ENCODE data around the gene SMAP1. TPM values are rescaled to one million over a fixed set of nuclear protein-coding genes. Genes with fewer than 3 reads are reported as not detected.
"Not testable (repeated sequence)": the region's sequence is repeated elsewhere in the genome, so short reads cannot be mapped to it uniquely, and the experiment has no call there.

Gene SMAP1
- total RNA-seq, 1 experiment from 2014 or later: 17.7 TPM

- H3K9ac ChIP-seq (ENCODE audit: low read length): no peak overlapping the region
Observed at GRCh38 chr6:70763754-70764510, 96.2 kb downstream of the SMAP1 start.

GRCh38 chr6:70764706-70765105 lies 97.0 kb downstream of the SMAP1 start:
- no peak overlapping the region for H3K27ac ChIP-seq (ENCODE audit: low read length)
- DNase-seq: no peak
- H3K4me2 ChIP-seq (ENCODE audit: low read depth, low read length, poor library complexity, severe bottlenecking): no peak overlapping the region
- no peak overlapping the region for H2AFZ ChIP-seq (ENCODE audit: low read length)
- no peak overlapping the region for H3K9ac ChIP-seq (ENCODE audit: low read length)
- no peaks in the 10 kb centered on the region for H3K9me2 ChIP-seq (replicated peaks; ENCODE audit: insufficient read depth, low read length)
- no peaks in the 10 kb centered on the region for H3K9me3 ChIP-seq (ENCODE audit: low read length)
- no peaks in the 10 kb centered on the region for H3K36me3 ChIP-seq (ENCODE audit: insufficient read depth, low read length)
- no peaks in the 10 kb centered on the region for H3K27me3 ChIP-seq (ENCODE audit: low read length)
- no peaks in the 10 kb centered on the region for H4K20me1 ChIP-seq (ENCODE audit: insufficient read depth, low read depth, low read length)
- no peaks in the 10 kb centered on the region for H3K4me1 ChIP-seq (ENCODE audit: low read length)
- H3K79me2 ChIP-seq (ENCODE audit: low read length): no peaks in the 10 kb centered on the region
- H3K4me3 ChIP-seq (ENCODE audit: low read length): no peak overlapping the region

More at GRCh38 chr6:70763754-70764510, 96.2 kb downstream of the SMAP1 start:
- H3K4me2 ChIP-seq (ENCODE audit: low read depth, low read length, poor library complexity, severe bottlenecking): no peak overlapping the region
- no peaks in the 10 kb centered on the region for H3K4me1 ChIP-seq (ENCODE audit: low read length)
- no peaks in the 10 kb centered on the region for H3K27me3 ChIP-seq (ENCODE audit: low read length)
- H4K20me1 ChIP-seq (ENCODE audit: insufficient read depth, low read depth, low read length): no peaks in the 10 kb centered on the region
- H3K9me3 ChIP-seq (ENCODE audit: low read length): no peaks in the 10 kb centered on the region
- H3K9me2 ChIP-seq (replicated peaks; ENCODE audit: insufficient read depth, low read length): no peaks in the 10 kb centered on the region
- H3K79me2 ChIP-seq (ENCODE audit: low read length): no peaks in the 10 kb centered on the region
- no peak overlapping the region for H3K4me3 ChIP-seq (ENCODE audit: low read length)
- no peak overlapping the region for H2AFZ ChIP-seq (ENCODE audit: low read length)
- H3K27ac ChIP-seq (ENCODE audit: low read length): no peak overlapping the region
- no peak for DNase-seq
- no peaks in the 10 kb centered on the region for H3K36me3 ChIP-seq (ENCODE audit: insufficient read depth, low read length)

GRCh38 chr6:70771351-70771750 lies 103.7 kb downstream of the SMAP1 start:
- not testable (repeated sequence) for H3K27ac ChIP-seq (ENCODE audit: low read length); H3K9me3 ChIP-seq (ENCODE audit: low read length); DNase-seq; H3K9ac ChIP-seq (ENCODE audit: low read length); H3K36me3 ChIP-seq (ENCODE audit: insufficient read depth, low read length); H3K4me3 ChIP-seq (ENCODE audit: low read length); H3K79me2 ChIP-seq (ENCODE audit: low read length); H2AFZ ChIP-seq (ENCODE audit: low read length); H3K4me1 ChIP-seq (ENCODE audit: low read length); H4K20me1 ChIP-seq (ENCODE audit: insufficient read depth, low read depth, low read length); H3K27me3 ChIP-seq (ENCODE audit: low read length); H3K4me2 ChIP-seq (ENCODE audit: low read depth, low read length, poor library complexity, severe bottlenecking); H3K9me2 ChIP-seq (replicated peaks; ENCODE audit: insufficient read depth, low read length)

GRCh38 chr6:70779934-70780333 lies 112.3 kb downstream of the SMAP1 start:
- Histone ChIP-seq H2AFZ (ENCODE audit: low read length) (no peak overlapping the region), H3K9me2 (replicated peaks; ENCODE audit: insufficient read depth, low read length) (no peaks in the 10 kb centered on the region), H3K9me3 (ENCODE audit: low read length) (no peaks in the 10 kb centered on the region; the same call in 1 of the 2 replicates), H3K4me3 (ENCODE audit: low read length) (no peak overlapping the region), H3K27me3 (ENCODE audit: low read length) (no peaks in the 10 kb centered on the region), H3K27ac (ENCODE audit: low read length) (no peak overlapping the region), H3K4me2 (ENCODE audit: low read depth, low read length, poor library complexity, severe bottlenecking) (no peak overlapping the region), H4K20me1 (ENCODE audit: insufficient read depth, low read depth, low read length) (no peaks in the 10 kb centered on the region), H3K36me3 (ENCODE audit: insufficient read depth, low read length) (no peaks in the 10 kb centered on the region), H3K9ac (ENCODE audit: low read length) (no peak overlapping the region), H3K79me2 (ENCODE audit: low read length) (no peaks in the 10 kb centered on the region), H3K4me1 (ENCODE audit: low read length) (no peaks in the 10 kb centered on the region)
- no peak for DNase-seq

GRCh38 chr6:70790483-70791224 lies 123.0 kb downstream of the SMAP1 start:
- H3K4me2 ChIP-seq (ENCODE audit: low read depth, low read length, poor library complexity, severe bottlenecking): no peak overlapping the region
- no peaks in the 10 kb centered on the region for H3K36me3 ChIP-seq (ENCODE audit: insufficient read depth, low read length)
- H4K20me1 ChIP-seq (ENCODE audit: insufficient read depth, low read depth, low read length): no peaks in the 10 kb centered on the region

GRCh38 chr6:70797625-70798024 lies 129.9 kb downstream of the SMAP1 start:
- H3K79me2 ChIP-seq (ENCODE audit: low read length): no peaks in the 10 kb centered on the region
- DNase-seq: no peak
- H3K9me3 ChIP-seq (ENCODE audit: low read length): no peaks in the 10 kb centered on the region

More at GRCh38 chr6:70790483-70791224, 123.0 kb downstream of the SMAP1 start:
- no peak overlapping the region for H2AFZ ChIP-seq (ENCODE audit: low read length)
- no peaks in the 10 kb centered on the region for H3K9me2 ChIP-seq (replicated peaks; ENCODE audit: insufficient read depth, low read length)
- no peak overlapping the region for H3K4me3 ChIP-seq (ENCODE audit: low read length)
- DNase-seq: no peak
- H3K9me3 ChIP-seq (ENCODE audit: low read length): no peaks in the 10 kb centered on the region
- no peak overlapping the region for H3K27ac ChIP-seq (ENCODE audit: low read length)
- no peaks in the 10 kb centered on the region for H3K79me2 ChIP-seq (ENCODE audit: low read length)
- H3K4me1 ChIP-seq (ENCODE audit: low read length): no peaks in the 10 kb centered on the region
- H3K27me3 ChIP-seq (ENCODE audit: low read length): no peaks in the 10 kb centered on the region
- no peak overlapping the region for H3K9ac ChIP-seq (ENCODE audit: low read length)

GRCh38 chr6:70806086-70806485 lies 138.4 kb downstream of the SMAP1 start:
- Histone ChIP-seq H2AFZ (ENCODE audit: low read length) (no peak overlapping the region), H3K4me2 (ENCODE audit: low read depth, low read length, poor library complexity, severe bottlenecking) (no peak overlapping the region), H3K4me3 (ENCODE audit: low read length) (no peak overlapping the region), H3K79me2 (ENCODE audit: low read length) (no peaks in the 10 kb centered on the region), H3K9me2 (replicated peaks; ENCODE audit: insufficient read depth, low read length) (no peaks in the 10 kb centered on the region), H3K4me1 (ENCODE audit: low read length) (no peaks in the 10 kb centered on the region), H3K9me3 (ENCODE audit: low read length) (no peaks in the 10 kb centered on the region), H3K36me3 (ENCODE audit: insufficient read depth, low read length) (no peaks in the 10 kb centered on the region), H3K9ac (ENCODE audit: low read length) (no peak overlapping the region), H3K27me3 (ENCODE audit: low read length) (no peaks in the 10 kb centered on the region), H4K20me1 (ENCODE audit: insufficient read depth, low read depth, low read length) (no peaks in the 10 kb centered on the region), H3K27ac (ENCODE audit: low read length) (no peak overlapping the region)
- DNase-seq: no peak

More at GRCh38 chr6:70797625-70798024, 129.9 kb downstream of the SMAP1 start:
- Histone ChIP-seq H3K27ac (ENCODE audit: low read length) (no peak overlapping the region), H3K4me1 (ENCODE audit: low read length) (no peaks in the 10 kb centered on the region), H4K20me1 (ENCODE audit: insufficient read depth, low read depth, low read length) (no peaks in the 10 kb centered on the region), H3K4me3 (ENCODE audit: low read length) (no peak overlapping the region), H3K36me3 (ENCODE audit: insufficient read depth, low read length) (no peaks in the 10 kb centered on the region), H3K9ac (ENCODE audit: low read length) (no peak overlapping the region), H3K4me2 (ENCODE audit: low read depth, low read length, poor library complexity, severe bottlenecking) (no peak overlapping the region), H3K27me3 (ENCODE audit: low read length) (no peaks in the 10 kb centered on the region), H3K9me2 (replicated peaks; ENCODE audit: insufficient read depth, low read length) (no peaks in the 10 kb centered on the region), H2AFZ (ENCODE audit: low read length) (no peak overlapping the region)

- H3K79me2 ChIP-seq (ENCODE audit: low read length): no peaks in the 10 kb centered on the region
- no peak overlapping the region for H3K27ac ChIP-seq (ENCODE audit: low read length)
- no peak overlapping the region for H3K4me2 ChIP-seq (ENCODE audit: low read depth, low read length, poor library complexity, severe bottlenecking)
- DNase-seq: no peak
- H3K36me3 ChIP-seq (ENCODE audit: insufficient read depth, low read length): no peaks in the 10 kb centered on the region
- H3K9me3 ChIP-seq (ENCODE audit: low read length): no peaks in the 10 kb centered on the region
- no peaks in the 10 kb centered on the region for H3K27me3 ChIP-seq (ENCODE audit: low read length)
- H2AFZ ChIP-seq (ENCODE audit: low read length): no peak overlapping the region
- no peaks in the 10 kb centered on the region for H3K9me2 ChIP-seq (replicated peaks; ENCODE audit: insufficient read depth, low read length)
- H3K4me1 ChIP-seq (ENCODE audit: low read length): no peaks in the 10 kb centered on the region
- no peak overlapping the region for H3K4me3 ChIP-seq (ENCODE audit: low read length)
- H3K9ac ChIP-seq (ENCODE audit: low read length): no peak overlapping the region
- H4K20me1 ChIP-seq (ENCODE audit: insufficient read depth, low read depth, low read length): no peaks in the 10 kb centered on the region; the same call in 1 of the 2 replicates
Observed at GRCh38 chr6:70811788-70812187, 144.1 kb downstream of the SMAP1 start.

Data from Karpas-422 (cell line).